Activated B cell treated with CpG ODN at 0.5 μM for 24 hours (primary cell): ENCODE results near the gene ANKRD34B. TPM values are rescaled to one million over a fixed set of nuclear protein-coding genes. Genes with fewer than 3 reads are reported as not detected.

Source experiments
- ATAC-seq: fragments of 200-7000 bp; cut with Tn5 transposase; one replicate; pipeline ENCODE4 v1.10.0; 2021; ENCODE audit warnings: low read depth, mild to moderate bottlenecking, moderate library complexity
- CTCF ChIA-PET: fragments of 350-600 bp; sonication (Branson Sonifier 250); formaldehyde crosslinking; loops from one replicate; lab custom pipeline; 2021; ENCODE audit warnings: antibody characterized with exemption; lab: Charles Lee
- POLR2A ChIA-PET: fragments of 350-600 bp; sonication (Branson Sonifier 250); formaldehyde crosslinking; loops from one replicate; lab custom pipeline; 2021; ENCODE audit warnings: antibody characterized with exemption; lab: Charles Lee
- DNase-seq: peaks from one replicate; pipeline ENCODE4 v3.0.0; 2022
- H3K27ac Mint-ChIP-seq: one replicate; pipeline ENCODE4 v1.8.0; 2020; ENCODE audit warnings: mixed read lengths
- H3K27me3 Mint-ChIP-seq: one replicate; pipeline ENCODE4 v1.8.0; 2021; ENCODE audit warnings: mixed read lengths
- H3K36me3 Mint-ChIP-seq: one replicate; pipeline ENCODE4 v1.8.0; 2021; ENCODE audit warnings: low read depth, mixed read lengths
- H3K4me1 Mint-ChIP-seq: one replicate; pipeline ENCODE4 v1.8.0; 2021; ENCODE audit warnings: mixed read lengths
- H3K4me3 Mint-ChIP-seq: one replicate; pipeline ENCODE4 v1.8.0; 2020; ENCODE audit warnings: mild to moderate bottlenecking, mixed read lengths
- H3K9me3 Mint-ChIP-seq: one replicate; pipeline ENCODE4 v1.8.0; 2020; ENCODE audit warnings: mixed read lengths
- CTCF ChIP-seq: fragments of 200-600 bp; IDR thresholded peaks from one replicate; pipeline ENCODE4 v1.8.0; 2022; ENCODE audit warnings: antibody characterized with exemption, mild to moderate bottlenecking
- intact Hi-C: fragments of 100-400 bp; cut with micrococcal nuclease; formaldehyde crosslinking; loops from one replicate; pipeline ENCODE4 v1.15.1; 2024
- total RNA-seq: library from RNA; stranded (reverse); gene quantifications from 2 replicates; pipeline ENCODE4 v1.2.3, GENCODE V29; 2022

The ANKRD34B gene
- total RNA-seq, 1 donor from 2014 or later = not detected

- TF ChIP-seq CTCF = no peak
- Mint-ChIP-seq H3K4me3 (no peak overlapping the region), H3K4me1 (no peaks in the 10 kb centered on the region), H3K27ac (no peak overlapping the region), H3K36me3 (no peaks in the 10 kb centered on the region), H3K9me3 (no peaks in the 10 kb centered on the region), H3K27me3 (peaks cover 4% of the 10 kb centered on the region)
- no peak for DNase-seq
- intact Hi-C loops = no loop called here
- ChIA-PET CTCF (no interaction called here), POLR2A (no interaction called here)
- no peak for ATAC-seq
Measured at GRCh38 chr5:80594810-80595209, 24.7 kb upstream of the ANKRD34B start.

GRCh38 chr5:80592761-80593160, 22.7 kb upstream of the ANKRD34B start:
- intact Hi-C loops = no loop called here
- ChIA-PET POLR2A (no interaction called here), CTCF (no interaction called here)
- no peak overlapping the region for H3K27ac Mint-ChIP-seq
- no peaks in the 10 kb centered on the region for H3K36me3 Mint-ChIP-seq
- ATAC-seq (no peak), DNase-seq (no peak)
- TF ChIP-seq CTCF = no peak
- H3K9me3 Mint-ChIP-seq = no peaks in the 10 kb centered on the region
- H3K4me1 Mint-ChIP-seq = no peaks in the 10 kb centered on the region
- H3K4me3 Mint-ChIP-seq = no peak overlapping the region
- H3K27me3 Mint-ChIP-seq = peaks cover 4% of the 10 kb centered on the region

- TF ChIP-seq CTCF = no peak
- Mint-ChIP-seq H3K36me3 (no peaks in the 10 kb centered on the region), H3K4me1 (no peaks in the 10 kb centered on the region), H3K27me3 (peaks cover 4% of the 10 kb centered on the region), H3K4me3 (no peak overlapping the region), H3K27ac (no peak overlapping the region), H3K9me3 (no peaks in the 10 kb centered on the region)
- DNase-seq = no peak
- no peak for ATAC-seq
- ChIA-PET CTCF (no interaction called here), POLR2A (no interaction called here)
- intact Hi-C loops = no loop called here
Measured at GRCh38 chr5:80592105-80592504, 22.0 kb upstream of the ANKRD34B start.

GRCh38 chr5:80591352-80591751, 21.3 kb upstream of the ANKRD34B start:
- H3K27ac Mint-ChIP-seq = no peak overlapping the region
- peaks cover 4% of the 10 kb centered on the region for H3K27me3 Mint-ChIP-seq
- DNase-seq = no peak
- H3K36me3 Mint-ChIP-seq = no peaks in the 10 kb centered on the region
- H3K9me3 Mint-ChIP-seq = no peaks in the 10 kb centered on the region
- POLR2A ChIA-PET = no interaction called here
- CTCF ChIA-PET = no interaction called here
- no peak for TF ChIP-seq CTCF
- ATAC-seq = no peak
- H3K4me3 Mint-ChIP-seq = no peak overlapping the region
- intact Hi-C loops = no loop called here
- no peaks in the 10 kb centered on the region for H3K4me1 Mint-ChIP-seq

- no peaks in the 10 kb centered on the region for H3K4me1 Mint-ChIP-seq
- no peak overlapping the region for H3K4me3 Mint-ChIP-seq
- no peaks in the 10 kb centered on the region for H3K36me3 Mint-ChIP-seq
- TF ChIP-seq CTCF = no peak
- ChIA-PET CTCF (no interaction called here), POLR2A (no interaction called here)
- ATAC-seq = no peak
- intact Hi-C loops = no loop called here
- H3K27ac Mint-ChIP-seq = no peak overlapping the region
- no peak for DNase-seq
- H3K9me3 Mint-ChIP-seq = no peaks in the 10 kb centered on the region
- peaks cover 4% of the 10 kb centered on the region for H3K27me3 Mint-ChIP-seq
Measured at GRCh38 chr5:80590766-80591165, 20.7 kb upstream of the ANKRD34B start.
